HG02840 (cell line): Measurements from ENCODE around the gene CD55.
A peak's percentile ranks its signal among the peaks of the same experiment; 100 is the strongest.

Experiments used
- ATAC-seq: cut with Tn5 transposase; IDR thresholded peaks from one replicate; pipeline ENCODE4 v1.9.1; 2021; ENCODE audit warnings: mild to moderate bottlenecking, moderate library complexity, moderate number of reproducible peaks; ENCODE audit not compliant: unreplicated experiment, low FRiP score

The CD55 gene

GRCh38 chr1:207323425-207324225 is 2.1 kb downstream of the CD55 start:
- no peak for ATAC-seq

- ATAC-seq = no peak
These were observed 6.5 kb downstream of the CD55 start for GRCh38 chr1:207328004-207328403.

GRCh38 chr1:207328908-207329440 is 7.5 kb downstream of the CD55 start:
- no peak for ATAC-seq

- no peak for ATAC-seq
These were observed 8.0 kb downstream of the CD55 start for GRCh38 chr1:207329469-207329868.

GRCh38 chr1:207330011-207330710 is 8.7 kb downstream of the CD55 start:
- ATAC-seq = no peak

- no peak for ATAC-seq
These were observed 10.2 kb downstream of the CD55 start for GRCh38 chr1:207331354-207332313.

GRCh38 chr1:207333009-207333600 is 11.6 kb downstream of the CD55 start:
- no peak for ATAC-seq

- no peak for ATAC-seq
These were observed 12.1 kb downstream of the CD55 start for GRCh38 chr1:207333620-207334019.

- ATAC-seq = no peak
These were observed 12.9 kb downstream of the CD55 start for GRCh38 chr1:207334337-207334736.

GRCh38 chr1:207335138-207335537 is 13.7 kb downstream of the CD55 start:
- ATAC-seq = no peak

- peak; percentile 60 for ATAC-seq
These were observed 14.4 kb downstream of the CD55 start for GRCh38 chr1:207335695-207336363.

GRCh38 chr1:207336559-207337467 is 15.3 kb downstream of the CD55 start:
- peak; percentile 55 for ATAC-seq

- ATAC-seq = no peak
These were observed 20.9 kb downstream of the CD55 start for GRCh38 chr1:207342332-207342731.

GRCh38 chr1:207343675-207344074 is 22.2 kb downstream of the CD55 start:
- no peak for ATAC-seq

GRCh38 chr1:207344221-207344620 is 22.7 kb downstream of the CD55 start:
- no peak for ATAC-seq

- ATAC-seq = no peak
These were observed 24.4 kb downstream of the CD55 start for GRCh38 chr1:207345644-207346477.

- no peak for ATAC-seq
These were observed 25.0 kb downstream of the CD55 start for GRCh38 chr1:207346513-207346912.

- ATAC-seq = no peak
These were observed 28.5 kb downstream of the CD55 start for GRCh38 chr1:207349979-207350378.
